ENCODE measurements around the gene HMCN1.

GRCh38 chr1:186213225-186213607 is 479.0 kb downstream of the HMCN1 start:
- TF ChIP-seq POLR2A (IDR thresholded peaks at IDR 0.05; ENCODE audit: low read depth) (no peak), CTCF (IDR thresholded peaks at IDR 0.05) (no peak), EP300 (IDR thresholded peaks at IDR 0.05) (no peak)

Measured in esophagus muscularis mucosa (tissue), 4 donors.